ENCODE results near the gene TGFBR3.

DNA sequence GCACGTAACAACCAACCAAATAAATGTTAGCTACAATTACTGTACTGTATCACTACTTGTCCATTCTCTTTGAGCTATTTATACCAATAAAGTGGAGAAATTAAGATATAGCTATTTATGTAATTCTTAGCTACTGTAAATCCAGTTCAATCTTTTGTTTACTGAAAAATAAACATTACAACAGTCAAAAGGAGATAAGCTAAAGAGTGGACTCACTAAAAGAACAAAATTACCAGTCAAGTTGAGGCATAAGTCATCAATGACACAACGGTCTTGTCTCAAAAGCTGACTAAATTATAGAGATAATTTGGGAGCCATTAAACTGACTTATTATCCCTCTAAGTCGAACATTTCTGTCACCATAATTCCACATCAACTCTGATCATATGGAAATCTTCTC lies 22.5 kb downstream of the TGFBR3 start:
- TF ChIP-seq, protein P1, sequence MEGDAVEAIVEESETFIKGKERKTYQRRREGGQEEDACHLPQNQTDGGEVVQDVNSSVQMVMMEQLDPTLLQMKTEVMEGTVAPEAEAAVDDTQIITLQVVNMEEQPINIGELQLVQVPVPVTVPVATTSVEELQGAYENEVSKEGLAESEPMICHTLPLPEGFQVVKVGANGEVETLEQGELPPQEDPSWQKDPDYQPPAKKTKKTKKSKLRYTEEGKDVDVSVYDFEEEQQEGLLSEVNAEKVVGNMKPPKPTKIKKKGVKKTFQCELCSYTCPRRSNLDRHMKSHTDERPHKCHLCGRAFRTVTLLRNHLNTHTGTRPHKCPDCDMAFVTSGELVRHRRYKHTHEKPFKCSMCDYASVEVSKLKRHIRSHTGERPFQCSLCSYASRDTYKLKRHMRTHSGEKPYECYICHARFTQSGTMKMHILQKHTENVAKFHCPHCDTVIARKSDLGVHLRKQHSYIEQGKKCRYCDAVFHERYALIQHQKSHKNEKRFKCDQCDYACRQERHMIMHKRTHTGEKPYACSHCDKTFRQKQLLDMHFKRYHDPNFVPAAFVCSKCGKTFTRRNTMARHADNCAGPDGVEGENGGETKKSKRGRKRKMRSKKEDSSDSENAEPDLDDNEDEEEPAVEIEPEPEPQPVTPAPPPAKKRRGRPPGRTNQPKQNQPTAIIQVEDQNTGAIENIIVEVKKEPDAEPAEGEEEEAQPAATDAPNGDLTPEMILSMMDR (IDR thresholded peaks at IDR 0.05; ENCODE audit: insufficient read depth, low read depth, low read length), result no peak
- TF ChIP-seq EZH2 (IDR thresholded peaks at IDR 0.05; ENCODE audit: insufficient read depth, low read length), result no peak

Measured in astrocyte (in vitro differentiated cells and primary cell).